Measurements from ENCODE around the gene ACBD7. TPM values are rescaled to one million over a fixed set of nuclear protein-coding genes. Genes with fewer than 3 reads are reported as not detected.

ACBD7 gene
- total RNA-seq, 1 experiment from 2014 or later: 1.8 TPM

DNA sequence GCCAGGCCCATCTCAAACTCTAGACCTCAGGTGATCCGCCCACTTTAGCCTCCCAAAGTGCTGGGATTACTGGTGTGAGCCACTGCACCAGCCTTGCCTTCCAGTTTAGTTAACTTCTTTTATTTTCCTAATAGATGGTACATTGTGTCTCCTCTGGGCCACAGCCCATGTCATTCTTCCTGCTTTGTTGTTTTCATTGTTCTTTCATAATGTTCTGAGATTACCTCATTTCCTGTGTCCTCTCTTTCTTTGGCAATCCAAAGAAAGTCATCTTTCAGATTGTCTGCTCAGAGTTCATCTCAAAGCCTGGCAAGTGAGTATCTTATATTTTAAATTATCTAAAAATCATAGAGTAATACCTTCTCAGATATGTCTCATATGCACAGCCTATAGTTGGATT, 44.9 kb downstream of the ACBD7 start, which contains the start of gene OLAH:
TSS of gene OLAH (plus strand) at position 270 of the 400 bp plus-strand sequence. CDS start 3,346 bp downstream, outside the sequence.
- TF ChIP-seq TCF7L2 (IDR thresholded peaks at IDR 0.05; ENCODE audit: low read depth, low read length) (no peak), SIN3A (IDR thresholded peaks at IDR 0.05; ENCODE audit: borderline replicate concordance, insufficient read depth, low read depth, low read length) (no peak), POLR2AphosphoS5 (IDR thresholded peaks at IDR 0.05; ENCODE audit: low read depth, low read length) (no peak)
- TF ChIP-seq, protein P1, sequence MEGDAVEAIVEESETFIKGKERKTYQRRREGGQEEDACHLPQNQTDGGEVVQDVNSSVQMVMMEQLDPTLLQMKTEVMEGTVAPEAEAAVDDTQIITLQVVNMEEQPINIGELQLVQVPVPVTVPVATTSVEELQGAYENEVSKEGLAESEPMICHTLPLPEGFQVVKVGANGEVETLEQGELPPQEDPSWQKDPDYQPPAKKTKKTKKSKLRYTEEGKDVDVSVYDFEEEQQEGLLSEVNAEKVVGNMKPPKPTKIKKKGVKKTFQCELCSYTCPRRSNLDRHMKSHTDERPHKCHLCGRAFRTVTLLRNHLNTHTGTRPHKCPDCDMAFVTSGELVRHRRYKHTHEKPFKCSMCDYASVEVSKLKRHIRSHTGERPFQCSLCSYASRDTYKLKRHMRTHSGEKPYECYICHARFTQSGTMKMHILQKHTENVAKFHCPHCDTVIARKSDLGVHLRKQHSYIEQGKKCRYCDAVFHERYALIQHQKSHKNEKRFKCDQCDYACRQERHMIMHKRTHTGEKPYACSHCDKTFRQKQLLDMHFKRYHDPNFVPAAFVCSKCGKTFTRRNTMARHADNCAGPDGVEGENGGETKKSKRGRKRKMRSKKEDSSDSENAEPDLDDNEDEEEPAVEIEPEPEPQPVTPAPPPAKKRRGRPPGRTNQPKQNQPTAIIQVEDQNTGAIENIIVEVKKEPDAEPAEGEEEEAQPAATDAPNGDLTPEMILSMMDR (IDR thresholded peaks at IDR 0.05): no peak
- TF ChIP-seq, protein P2, sequence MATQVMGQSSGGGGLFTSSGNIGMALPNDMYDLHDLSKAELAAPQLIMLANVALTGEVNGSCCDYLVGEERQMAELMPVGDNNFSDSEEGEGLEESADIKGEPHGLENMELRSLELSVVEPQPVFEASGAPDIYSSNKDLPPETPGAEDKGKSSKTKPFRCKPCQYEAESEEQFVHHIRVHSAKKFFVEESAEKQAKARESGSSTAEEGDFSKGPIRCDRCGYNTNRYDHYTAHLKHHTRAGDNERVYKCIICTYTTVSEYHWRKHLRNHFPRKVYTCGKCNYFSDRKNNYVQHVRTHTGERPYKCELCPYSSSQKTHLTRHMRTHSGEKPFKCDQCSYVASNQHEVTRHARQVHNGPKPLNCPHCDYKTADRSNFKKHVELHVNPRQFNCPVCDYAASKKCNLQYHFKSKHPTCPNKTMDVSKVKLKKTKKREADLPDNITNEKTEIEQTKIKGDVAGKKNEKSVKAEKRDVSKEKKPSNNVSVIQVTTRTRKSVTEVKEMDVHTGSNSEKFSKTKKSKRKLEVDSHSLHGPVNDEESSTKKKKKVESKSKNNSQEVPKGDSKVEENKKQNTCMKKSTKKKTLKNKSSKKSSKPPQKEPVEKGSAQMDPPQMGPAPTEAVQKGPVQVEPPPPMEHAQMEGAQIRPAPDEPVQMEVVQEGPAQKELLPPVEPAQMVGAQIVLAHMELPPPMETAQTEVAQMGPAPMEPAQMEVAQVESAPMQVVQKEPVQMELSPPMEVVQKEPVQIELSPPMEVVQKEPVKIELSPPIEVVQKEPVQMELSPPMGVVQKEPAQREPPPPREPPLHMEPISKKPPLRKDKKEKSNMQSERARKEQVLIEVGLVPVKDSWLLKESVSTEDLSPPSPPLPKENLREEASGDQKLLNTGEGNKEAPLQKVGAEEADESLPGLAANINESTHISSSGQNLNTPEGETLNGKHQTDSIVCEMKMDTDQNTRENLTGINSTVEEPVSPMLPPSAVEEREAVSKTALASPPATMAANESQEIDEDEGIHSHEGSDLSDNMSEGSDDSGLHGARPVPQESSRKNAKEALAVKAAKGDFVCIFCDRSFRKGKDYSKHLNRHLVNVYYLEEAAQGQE (IDR thresholded peaks at IDR 0.05; ENCODE audit: insufficient read depth in 1 of 2, low read depth in 2 of 2, low read length in 1 of 2): no peak
- Histone ChIP-seq H3K36me3 (ENCODE audit: control insufficient read depth, insufficient read depth, low read length) (no peaks in the 10 kb centered on the region), H3K4me3 (ENCODE audit: low read depth in 2 of 2, low read length in 2 of 2) (no peak within 1 kb of the TSS), H3K9me3 (ENCODE audit: control insufficient read depth, insufficient read depth, low read depth, low read length) (no peaks in the 10 kb centered on the region), H3K27ac (ENCODE audit: low read length) (no peak within 1 kb of the TSS), H3K4me1 (ENCODE audit: control insufficient read depth, insufficient read depth, low read length) (no peaks in the 10 kb centered on the region), H3K27me3 (ENCODE audit: control insufficient read depth, insufficient read depth, low read length) (no peaks in the 10 kb centered on the region)
- ATAC-seq (no peak), DNase-seq (ENCODE audit: low read depth, low spot score) (no peak)
- POLR2A ChIA-PET: no interaction called here
- CTCF ChIA-PET: no interaction called here
- intact Hi-C loops (cut with micrococcal nuclease; ENCODE audit: unreplicated experiment) (no loop called here), in situ Hi-C loops (cut with HindIII; ENCODE audit: low pct_unique_long_range_greater_than_20kb, low sequenced_read_pairs) (no loop called here)
- no TSS peak for BruUV-seq (replicated peaks)

DNA sequence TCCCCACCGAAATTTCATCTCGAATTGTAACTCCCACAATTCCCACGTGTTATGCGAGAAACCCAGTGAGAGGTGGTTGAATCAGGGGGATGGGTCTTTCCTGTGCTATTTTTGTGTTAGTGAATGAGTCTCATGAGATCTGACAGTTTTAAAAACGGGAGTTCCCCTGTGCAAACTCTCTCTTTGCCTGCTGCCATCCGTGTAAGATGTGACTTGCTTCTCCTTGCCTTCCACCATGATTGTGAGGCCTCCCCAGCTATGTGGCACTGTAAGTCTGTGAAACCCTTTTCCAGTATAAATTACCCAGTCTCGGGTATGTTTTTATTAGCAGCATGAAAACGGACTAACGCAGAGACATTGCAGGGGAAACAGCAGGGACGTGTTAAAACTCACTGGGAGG, 50.2 kb downstream of the ACBD7 start:
- CTCF ChIA-PET: no interaction called here
- BruUV-seq (replicated peaks): no TSS peak
- TF ChIP-seq, protein P2 (IDR thresholded peaks at IDR 0.05; ENCODE audit: insufficient read depth in 1 of 2, low read depth in 2 of 2, low read length in 1 of 2): no peak
- TF ChIP-seq SIN3A (IDR thresholded peaks at IDR 0.05; ENCODE audit: borderline replicate concordance, insufficient read depth, low read depth, low read length) (no peak), TCF7L2 (IDR thresholded peaks at IDR 0.05; ENCODE audit: low read depth, low read length) (no peak), POLR2AphosphoS5 (IDR thresholded peaks at IDR 0.05; ENCODE audit: low read depth, low read length) (no peak)
- TF ChIP-seq, protein P1 (IDR thresholded peaks at IDR 0.05): no peak

More for the DNA sequence above, 50.2 kb downstream of the ACBD7 start:
- H3K27me3 ChIP-seq (ENCODE audit: control insufficient read depth, insufficient read depth, low read length): no peaks in the 10 kb centered on the region
- ATAC-seq: no peak
- H3K27ac ChIP-seq (ENCODE audit: low read length): no peak overlapping the region
- H3K4me3 ChIP-seq (ENCODE audit: low read depth in 2 of 2, low read length in 2 of 2): no peak overlapping the region
- no peaks in the 10 kb centered on the region for H3K9me3 ChIP-seq (ENCODE audit: control insufficient read depth, insufficient read depth, low read depth, low read length)
- in situ Hi-C loops (cut with HindIII; ENCODE audit: low pct_unique_long_range_greater_than_20kb, low sequenced_read_pairs) (no loop called here), intact Hi-C loops (cut with micrococcal nuclease; ENCODE audit: unreplicated experiment) (no loop called here)
- H3K4me1 ChIP-seq (ENCODE audit: control insufficient read depth, insufficient read depth, low read length): no peaks in the 10 kb centered on the region
- POLR2A ChIA-PET: no interaction called here
- DNase-seq (ENCODE audit: low read depth, low spot score): no peak
- no peaks in the 10 kb centered on the region for H3K36me3 ChIP-seq (ENCODE audit: control insufficient read depth, insufficient read depth, low read length)

All from Panc1 (cell line).